Brain microvascular endothelial cell (primary cell): ENCODE measurements around the gene TMEM139.
A peak's percentile ranks its signal among the peaks of the same experiment; 100 is the strongest.

ENCODE experiments used
- DNase-seq: peaks from one replicate; pipeline ENCODE4 v3.0.0-alpha.2; 2020
- H3K27ac ChIP-seq: fragments of 250-450 bp; sonication (Bioruptor Pico); 2 replicates; pipeline ENCODE4 v1.5.1; 2020; ENCODE audit warnings: mild to moderate bottlenecking, moderate library complexity
- H3K27me3 ChIP-seq: fragments of 250-450 bp; sonication (Bioruptor Pico); replicated peaks from 2 replicates; pipeline ENCODE4 v1.5.1; 2020; ENCODE audit warnings: mild to moderate bottlenecking
- H3K36me3 ChIP-seq: fragments of 250-450 bp; sonication (Bioruptor Pico); replicated peaks from 2 replicates; pipeline ENCODE4 v1.5.1; 2020; ENCODE audit warnings: mild to moderate bottlenecking
- H3K4me3 ChIP-seq: 2 replicates; pipeline ENCODE4 v1.5.1; 2011; ENCODE audit warnings: low read depth, mild to moderate bottlenecking, control low read depth, low read length, moderate library complexity
- CTCF ChIP-seq: IDR thresholded peaks from 2 replicates; pipeline ENCODE4 v1.5.1; 2011; ENCODE audit warnings: low read depth, mild to moderate bottlenecking, moderate library complexity, low read length, control low read depth, inconsistent platforms; ENCODE audit errors: missing control alignments
- in situ Hi-C: cut with HindIII; loops from 2 replicates; pipeline ENCODE4 v1.10.0; 2017; ENCODE audit warnings: low sequenced_read_pairs, low pct_ligation_motif_present

Gene TMEM139

GRCh38 chr7:143303733-143304132, 19.0 kb downstream of the TMEM139 start:
- Histone ChIP-seq H3K4me3 (no peak overlapping the region), H3K36me3 (peaks cover 60% of the 10 kb centered on the region), H3K27me3 (no peaks in the 10 kb centered on the region), H3K27ac (no peak overlapping the region)
- TF ChIP-seq CTCF, result no peak
- in situ Hi-C loops, result no loop called here
- DNase-seq, result no peak

- no peak for DNase-seq
- in situ Hi-C loops, result no loop called here
- Histone ChIP-seq H3K36me3 (peaks cover 58% of the 10 kb centered on the region), H3K27ac (no peak overlapping the region), H3K27me3 (no peaks in the 10 kb centered on the region), H3K4me3 (no peak overlapping the region)
- TF ChIP-seq CTCF, result no peak
Observed at GRCh38 chr7:143304938-143305337, 20.2 kb downstream of the TMEM139 start.

GRCh38 chr7:143305423-143306070, 20.8 kb downstream of the TMEM139 start:
- peak; percentile 91 for TF ChIP-seq CTCF
- H3K36me3 ChIP-seq, result peaks cover 52% of the 10 kb centered on the region
- DNase-seq, result peak; percentile 48
- H3K27ac ChIP-seq, result no peak overlapping the region
- no peaks in the 10 kb centered on the region for H3K27me3 ChIP-seq
- H3K4me3 ChIP-seq, result no peak overlapping the region
- in situ Hi-C loops, result no loop called here

- Histone ChIP-seq H3K27me3 (no peaks in the 10 kb centered on the region), H3K4me3 (no peak overlapping the region), H3K27ac (no peak overlapping the region), H3K36me3 (peaks cover 38% of the 10 kb centered on the region)
- TF ChIP-seq CTCF, result no peak
- no peak for DNase-seq
- in situ Hi-C loops, result no loop called here
Observed at GRCh38 chr7:143308632-143309031, 23.9 kb downstream of the TMEM139 start.

GRCh38 chr7:143314127-143314526, 29.4 kb downstream of the TMEM139 start:
- in situ Hi-C loops, result no loop called here
- H3K4me3 ChIP-seq, result no peak overlapping the region

More at GRCh38 chr7:143314127-143314526, 29.4 kb downstream of the TMEM139 start:
- H3K27me3 ChIP-seq, result no peaks in the 10 kb centered on the region
- no peak for TF ChIP-seq CTCF
- no peak overlapping the region for H3K27ac ChIP-seq
- DNase-seq, result no peak
- no peaks in the 10 kb centered on the region for H3K36me3 ChIP-seq
